ENCODE data around the gene PIK3C2A.
A peak's percentile ranks its signal among the peaks of the same experiment; 100 is the strongest.
"Not testable (repeated sequence)": the region's sequence is repeated elsewhere in the genome, so short reads cannot be mapped to it uniquely, and the experiment has no call there.

PIK3C2A gene

GRCh38 chr11:17207317-17208256 lies at the start of gene PIK3C2A:
PIK3C2A (minus strand) TSS chr11:17207986; CDS start chr11:17169741, 38,245 bp downstream.
- DNase-seq, result peak; percentile 96

- no peak for DNase-seq
Observed at GRCh38 chr11:17257196-17257595, 49.4 kb upstream of the PIK3C2A start.

- DNase-seq, result no peak
Observed at GRCh38 chr11:17256512-17256911, 48.7 kb upstream of the PIK3C2A start.

- DNase-seq, result no peak
Observed at GRCh38 chr11:17252704-17253103, 44.9 kb upstream of the PIK3C2A start.

- DNase-seq, result no peak
Observed at GRCh38 chr11:17250561-17251350, 43.0 kb upstream of the PIK3C2A start.

- peak; percentile 72 for DNase-seq
Observed at GRCh38 chr11:17244046-17244445, 36.3 kb upstream of the PIK3C2A start.

- not testable (repeated sequence) for DNase-seq
Observed at GRCh38 chr11:17242954-17243353, 35.2 kb upstream of the PIK3C2A start.

GRCh38 chr11:17240780-17241179 lies 33.0 kb upstream of the PIK3C2A start:
- no peak for DNase-seq

GRCh38 chr11:17239927-17240326 lies 32.1 kb upstream of the PIK3C2A start:
- not testable (repeated sequence) for DNase-seq

- DNase-seq, result no peak
Observed at GRCh38 chr11:17238377-17238776, 30.6 kb upstream of the PIK3C2A start.

- no peak for DNase-seq
Observed at GRCh38 chr11:17233101-17233500, 25.3 kb upstream of the PIK3C2A start.

GRCh38 chr11:17230867-17231851 lies 23.4 kb upstream of the PIK3C2A start:
- DNase-seq, result peak; percentile 81

- no peak for DNase-seq
Observed at GRCh38 chr11:17229481-17230152, 21.8 kb upstream of the PIK3C2A start.

- not testable (repeated sequence) for DNase-seq
Observed at GRCh38 chr11:17228186-17228925, 20.6 kb upstream of the PIK3C2A start.

GRCh38 chr11:17224727-17225126 lies 16.9 kb upstream of the PIK3C2A start:
- DNase-seq, result no peak

- no peak for DNase-seq
Observed at GRCh38 chr11:17221968-17222367, 14.2 kb upstream of the PIK3C2A start.

- no peak for DNase-seq
Observed at GRCh38 chr11:17219016-17219415, 11.2 kb upstream of the PIK3C2A start.

- DNase-seq, result no peak
Observed at GRCh38 chr11:17218403-17218802, 10.6 kb upstream of the PIK3C2A start.

GRCh38 chr11:17217401-17217800 lies 9.6 kb upstream of the PIK3C2A start:
- no peak for DNase-seq

- no peak for DNase-seq
Observed at GRCh38 chr11:17214338-17214737, 6.6 kb upstream of the PIK3C2A start.

- DNase-seq, result no peak
Observed at GRCh38 chr11:17211286-17211685, 3.5 kb upstream of the PIK3C2A start.

Measured in activated CD4-positive, alpha-beta T cell treated with anti-CD3 and anti-CD28 coated beads, Interleukin-10, Interleukin-2, amounts not matched to agents 100 ng/mL and 50 ng/mL, durations not matched to agents 16 hours and 8 hours (primary cell).